Lower leg skin (tissue), 4 donors: Measurements from ENCODE around the gene NLN. TPM values are rescaled to one million over a fixed set of nuclear protein-coding genes. Genes with fewer than 3 reads are reported as not detected.

Source experiments
- DNase-seq, 2 donors: peaks; one replicate each; pipeline ENCODE4 v3.0.0-alpha.2; 2019; ENCODE audit warnings: low spot score in 2 of 2
- H3K4me3 ChIP-seq: fragments of 200-600 bp; sonication (generic); 2 replicates; pipeline ENCODE4 v1.5.1; 2017; ENCODE audit warnings: mild to moderate bottlenecking, low read depth; ENCODE audit not compliant: poor library complexity, severe bottlenecking
- CTCF ChIP-seq, 3 donors: fragments of 450-650 bp; IDR thresholded peaks; one replicate each; pipeline ENCODE4 v1.5.1; 2016; ENCODE audit warnings: antibody characterized with exemption in 3 of 3, mild to moderate bottlenecking in 3 of 3, moderate library complexity in 2 of 3
- POLR2A ChIP-seq, 2 donors: fragments of 450-650 bp; IDR thresholded peaks; one replicate each; pipeline ENCODE4 v1.6.1; 2016 to 2017; ENCODE audit warnings: antibody characterized with exemption in 2 of 2, mild to moderate bottlenecking in 1 of 2, moderate library complexity in 1 of 2
- WGBS, 2 donors: methylation state at CpG; one replicate each; pipeline ENCODE4 v1.1.5; 2018; 5-methylcytosine and 5-hydroxymethylcytosine counted together
- intact Hi-C: fragments of 100-400 bp; cut with DNase I; formaldehyde crosslinking; loops from one replicate; pipeline ENCODE4 v1.15.0; 2023; ENCODE audit warnings: low total_unique reads
- total RNA-seq, 4 donors: library from RNA; depleted of rRNA; stranded (reverse); fragments of >200 nt; gene quantifications; one replicate each; pipeline ENCODE4 v1.1.0, GENCODE V29; 2016

NLN gene
- total RNA-seq, 4 donors from 2014 or later, result 14.0 to 18.8 (median 16.4) TPM

DNA sequence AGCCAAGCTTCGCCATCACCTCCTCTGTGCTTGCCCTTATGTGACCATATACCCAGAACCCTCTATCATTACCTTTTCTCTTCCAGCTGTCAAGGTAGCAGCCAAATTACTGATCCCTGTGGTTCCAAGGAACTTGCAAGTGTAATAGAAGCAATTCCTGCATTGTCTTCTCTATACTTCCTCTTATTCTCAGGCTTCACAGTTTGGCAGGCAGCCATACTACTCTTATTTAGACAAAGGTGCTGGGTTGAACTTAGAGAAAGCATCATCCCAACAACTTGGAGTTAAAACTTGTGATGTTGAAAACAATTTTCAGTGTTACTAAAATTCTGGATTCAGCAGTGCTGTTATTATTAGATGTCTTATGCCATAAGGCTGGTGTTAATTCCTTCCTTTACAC lies 93.2 kb downstream of the NLN start:
- H3K4me3 ChIP-seq, result no peak overlapping the region
- intact Hi-C loops, result no loop called here
- 87 to 94% methylated on average over 1 of the region's 1 CpG for WGBS, 2 donors
- no peak for DNase-seq
- TF ChIP-seq POLR2A (IDR thresholded peaks at IDR 0.05), result no peak
- no peak for TF ChIP-seq CTCF (IDR thresholded peaks at IDR 0.05)

DNA sequence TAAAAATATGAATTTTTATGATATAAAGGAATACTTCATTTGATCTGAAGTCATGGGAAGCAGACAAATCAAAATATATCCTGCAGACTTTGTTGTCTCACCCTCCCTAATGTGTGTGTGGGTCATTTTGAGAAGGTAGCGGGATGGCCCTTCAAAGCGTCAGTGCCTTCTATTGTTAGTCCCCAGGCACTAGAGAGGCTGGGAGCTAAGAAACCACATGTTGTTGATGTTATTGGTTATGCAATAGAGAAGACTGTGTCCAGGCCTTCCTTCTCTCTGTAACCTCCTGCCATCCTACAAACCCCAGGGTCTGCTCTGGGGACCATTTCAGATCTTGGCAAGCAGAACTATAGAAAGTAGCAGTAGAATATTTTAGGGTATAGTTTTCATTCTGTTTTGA lies 94.7 kb downstream of the NLN start:
- H3K4me3 ChIP-seq, result no peak overlapping the region
- TF ChIP-seq CTCF (IDR thresholded peaks at IDR 0.05), result no peak
- TF ChIP-seq POLR2A (IDR thresholded peaks at IDR 0.05), result no peak
- intact Hi-C loops, result no loop called here
- no peak for DNase-seq
- 87 to 88% methylated on average over 2 of the region's 2 CpGs for WGBS, 2 donors

- 82 to 85% methylated on average over 4 of the region's 4 CpGs for WGBS, 2 donors
- intact Hi-C loops, result no loop called here
- H3K4me3 ChIP-seq, result no peak overlapping the region
- DNase-seq, result no peak
- TF ChIP-seq POLR2A (IDR thresholded peaks at IDR 0.05), result no peak
- TF ChIP-seq CTCF (IDR thresholded peaks at IDR 0.05), result no peak
Observed at GRCh38 chr5:65817931-65818330, 95.9 kb downstream of the NLN start.

- no peak overlapping the region for H3K4me3 ChIP-seq
- intact Hi-C loops, result no loop called here
- WGBS, 2 donors, result 85 to 97% methylated on average over 4 of the region's 4 CpGs
- DNase-seq, result no peak
- no peak for TF ChIP-seq POLR2A (IDR thresholded peaks at IDR 0.05)
- no peak for TF ChIP-seq CTCF (IDR thresholded peaks at IDR 0.05)
Observed at GRCh38 chr5:65818592-65818991, 96.6 kb downstream of the NLN start.

- WGBS, 2 donors, result 52 to 72% methylated on average over 3 of the region's 3 CpGs
Observed at GRCh38 chr5:65819215-65819904, 97.4 kb downstream of the NLN start.

More at GRCh38 chr5:65819215-65819904, 97.4 kb downstream of the NLN start:
- intact Hi-C loops, result no loop called here
- DNase-seq, result no peak
- TF ChIP-seq CTCF (IDR thresholded peaks at IDR 0.05), result no peak
- no peak for TF ChIP-seq POLR2A (IDR thresholded peaks at IDR 0.05)
- H3K4me3 ChIP-seq, result no peak overlapping the region
